Right cardiac atrium (tissue), 5 donors: Measurements from ENCODE around the gene ZNF605. TPM values are rescaled to one million over a fixed set of nuclear protein-coding genes. Genes with fewer than 3 reads are reported as not detected.

ENCODE experiments used
- ATAC-seq, 2 donors: fragments of 200-7000 bp; cut with Tn5 transposase; one replicate each; pipeline versions ENCODE4 v1.8.0 to v1.9.1; 2020; ENCODE audit warnings: moderate library complexity in 2 of 2, mild to moderate bottlenecking in 1 of 2
- DNase-seq, 3 donors: peaks; one replicate each; pipeline ENCODE4 v3.0.0-alpha.2; 2020
- H3K27ac ChIP-seq: one replicate; pipeline ENCODE4 v1.5.1; 2013; ENCODE audit warnings: mild to moderate bottlenecking, low read length, control low read depth, moderate library complexity
- H3K27me3 ChIP-seq: one replicate; pipeline ENCODE4 v1.6.1; 2013; ENCODE audit not compliant: control insufficient read depth, insufficient read depth
- H3K4me1 ChIP-seq: one replicate; pipeline ENCODE4 v1.6.1; 2013; ENCODE audit warnings: low read length; ENCODE audit not compliant: control insufficient read depth, insufficient read depth
- H3K4me3 ChIP-seq: one replicate; pipeline ENCODE4 v1.5.1; 2013; ENCODE audit warnings: low read length, control low read depth
- H3K9me3 ChIP-seq: one replicate; pipeline ENCODE4 v1.6.1; 2013; ENCODE audit warnings: low read length; ENCODE audit not compliant: control insufficient read depth
- WGBS: extraction: QIAGEN DNeasy Blood & Tissue Kit; methylation state at CpG from one replicate; pipeline ENCODE4 v1.1.7; 2013; 5-methylcytosine and 5-hydroxymethylcytosine counted together
- intact Hi-C, 4 donors: fragments of 100-400 bp; cut with DNase I; formaldehyde crosslinking; loops; one replicate each; pipeline versions ENCODE4 v1.11.0 to v1.14.0; 2022 to 2023
- polyA plus RNA-seq: library from polyadenylated mRNA; stranded (reverse); fragments of 200-250 nt; gene quantifications from one replicate; pipeline ENCODE4 v1.2.3, GENCODE V29; 2013
- total RNA-seq, 4 donors: library from RNA; stranded (reverse); fragmentation: NEBNext Ultra II Directional; extraction: Animal tissue kit (Norgen Biotek cat#: 25700); gene quantifications; one replicate each; pipeline ENCODE4 v1.2.1, GENCODE V29; 2021
- donor health status: healthy with polysubstance abuse.
- donor health status: DM: no; HTN: yes; CAD: no.
- donor health status: DM: no; HTN: no; CAD: no.
- donor health status: DM: no; HTN: yes; CAD: no; lungs with severe emphysema.
- donor health status: DM: yes; HTN: yes; CAD: no.

The ZNF605 gene
- total and polyA plus RNA-seq, 5 donors, result 6.5 to 17.4 (median 14.1) TPM

DNA sequence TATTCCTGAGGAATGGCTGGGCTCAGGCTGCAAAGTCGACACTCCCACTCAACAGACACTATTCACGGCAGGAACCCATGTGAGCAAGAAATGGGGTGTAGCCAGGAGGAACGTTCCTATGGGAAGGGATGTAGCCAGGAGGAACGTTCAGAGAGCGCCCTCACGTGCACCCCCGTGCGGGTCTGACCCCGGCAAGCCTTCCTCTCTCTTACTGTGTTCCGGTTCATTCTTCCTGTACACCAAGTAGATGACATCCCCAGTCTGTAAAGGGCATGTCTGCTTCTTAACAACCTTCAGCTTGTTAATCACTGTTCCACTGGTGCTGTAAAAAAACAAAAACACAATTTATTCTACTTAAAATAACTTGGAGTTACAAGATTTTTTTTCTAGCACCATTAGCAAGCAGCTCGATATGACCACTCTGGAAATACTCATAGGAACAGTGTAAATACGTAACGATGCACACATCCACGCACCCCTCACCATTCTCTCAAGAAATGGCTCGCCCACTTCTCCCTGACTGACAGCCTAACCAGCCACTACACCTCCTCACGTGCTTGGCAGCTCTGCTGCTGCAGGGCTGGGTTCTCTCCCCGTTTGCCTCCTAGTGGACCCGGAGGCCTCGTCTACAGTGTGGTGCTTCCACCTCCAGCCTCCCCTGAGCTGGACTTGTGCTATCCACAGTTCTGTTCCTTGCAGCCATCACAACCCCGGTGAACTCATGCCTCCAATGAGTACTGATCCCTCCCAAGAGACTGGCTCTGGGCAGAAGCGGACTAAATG lies 83.8 kb downstream of the ZNF605 start:
- 92% methylated on average over 21 of the region's 21 CpGs for WGBS
- H3K4me3 ChIP-seq, result no peak overlapping the region
- DNase-seq, result no peak
- no peaks in the 10 kb centered on the region for H3K9me3 ChIP-seq
- intact Hi-C loops, result no loop called here
- H3K27ac ChIP-seq, result no peak overlapping the region
- H3K4me1 ChIP-seq, result no peaks in the 10 kb centered on the region
- no peaks in the 10 kb centered on the region for H3K27me3 ChIP-seq
- ATAC-seq, result no peak

DNA sequence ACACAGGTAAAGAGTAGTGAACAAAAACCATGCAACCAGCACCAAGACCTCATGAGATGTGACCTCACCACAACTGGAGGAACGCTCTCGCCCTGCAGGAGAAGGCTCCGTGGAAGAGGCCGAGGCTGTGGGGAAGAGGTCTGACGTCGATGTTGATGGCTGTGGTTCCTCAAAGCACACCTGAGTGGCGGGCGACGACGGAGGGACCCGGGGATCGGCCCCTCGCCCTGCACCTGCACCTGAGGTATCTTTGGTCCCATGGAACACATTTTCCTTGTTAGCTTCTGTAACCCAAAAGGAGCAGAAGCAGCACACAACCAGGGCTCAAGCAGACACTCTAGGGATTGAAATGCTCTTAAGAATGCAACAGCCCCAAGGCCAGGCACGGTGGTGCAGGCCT lies 86.6 kb downstream of the ZNF605 start:
- DNase-seq (no peak), ATAC-seq (no peak)
- Histone ChIP-seq H3K27ac (no peak overlapping the region), H3K9me3 (no peaks in the 10 kb centered on the region), H3K4me1 (no peaks in the 10 kb centered on the region), H3K4me3 (no peak overlapping the region), H3K27me3 (no peaks in the 10 kb centered on the region)
- intact Hi-C loops, result no loop called here
- WGBS, result 94% methylated on average over 14 of the region's 14 CpGs

Other genes with a start within 250 kb of the ZNF605 start
- 10 to 100 TPM; 21.2 to 24.0 (median 23.2) TPM for gene PGAM5, start 245.5 kb downstream of the ZNF605 start, total RNA-seq
- 15.1 TPM for gene PGAM5, start 245.5 kb downstream of the ZNF605 start, polyA plus RNA-seq
- gene ANKLE2, start 194.5 kb downstream of the ZNF605 start, total RNA-seq, result 10 to 100 TPM; 24.8 to 34.1 (median 26.6) TPM
- 17.7 TPM for gene ANKLE2, start 194.5 kb downstream of the ZNF605 start, polyA plus RNA-seq
- gene GOLGA3, start 127.4 kb downstream of the ZNF605 start, total RNA-seq, result 10 to 100 TPM; 28.0 to 49.8 (median 37.2) TPM
- gene GOLGA3, start 127.4 kb downstream of the ZNF605 start, polyA plus RNA-seq, result 14.6 TPM
- gene CHFR, start 68.7 kb downstream of the ZNF605 start, total RNA-seq, result 10 to 100 TPM; 15.3 to 27.6 (median 17.5) TPM
- 12.5 TPM for gene CHFR, start 68.7 kb downstream of the ZNF605 start, polyA plus RNA-seq
- 1 to 10 TPM; 4.3 to 6.3 (median 5.5) TPM for gene ZNF26, start 30.1 kb upstream of the ZNF605 start, total RNA-seq
- 2.3 TPM for gene ZNF26, start 30.1 kb upstream of the ZNF605 start, polyA plus RNA-seq
- gene ZNF84, start 81.2 kb upstream of the ZNF605 start, total RNA-seq, result 10 to 100 TPM; 19.5 to 23.8 (median 21.3) TPM
- 11.1 TPM for gene ZNF84, start 81.2 kb upstream of the ZNF605 start, polyA plus RNA-seq
- 10 to 100 TPM in 2 of 4 donors, 1 to 10 TPM in 2; 8.5 to 10.7 (median 10.0) TPM for gene ZNF140, start 124.6 kb upstream of the ZNF605 start, total RNA-seq
- gene ZNF140, start 124.6 kb upstream of the ZNF605 start, polyA plus RNA-seq, result 10.3 TPM
- 1 to 10 TPM; 1.2 to 1.5 (median 1.3) TPM for gene ZNF891, start 174.0 kb upstream of the ZNF605 start, total RNA-seq
- 0.86 TPM for gene ZNF891, start 174.0 kb upstream of the ZNF605 start, polyA plus RNA-seq
- gene ZNF10, start 174.3 kb upstream of the ZNF605 start, total RNA-seq, result 10 to 100 TPM in 3 of 4 donors, 1 to 10 TPM in 1; 7.7 to 11.4 (median 10.4) TPM
- 7.8 TPM for gene ZNF10, start 174.3 kb upstream of the ZNF605 start, polyA plus RNA-seq
- gene ZNF268, start 225.2 kb upstream of the ZNF605 start, total RNA-seq, result 10 to 100 TPM in 3 of 4 donors, 1 to 10 TPM in 1; 9.7 to 13.6 (median 12.5) TPM
- 2.9 TPM for gene ZNF268, start 225.2 kb upstream of the ZNF605 start, polyA plus RNA-seq